WTC11 (cell line): Measurements from ENCODE around the gene PCSK1N.

ENCODE experiments used
- CTCF ChIP-seq: fragments of 200-600 bp; IDR thresholded peaks from 2 replicates; pipeline ENCODE4 v1.8.0; 2022; ENCODE audit warnings: antibody characterized with exemption
- E2F4 ChIP-seq: sonication (generic); formaldehyde crosslinking; IDR thresholded peaks from 2 replicates; pipeline ENCODE4 v1.8.1; 2022; ENCODE audit warnings: low read depth, mild to moderate bottlenecking, moderate library complexity, missing genetic modification reagents, borderline replicate concordance
- SMAD3 ChIP-seq: sonication (generic); formaldehyde crosslinking; IDR thresholded peaks from 2 replicates; pipeline ENCODE4 v1.8.0; 2022; ENCODE audit warnings: missing genetic modification reagents, mild to moderate bottlenecking, borderline replicate concordance
- ZNF512 ChIP-seq: sonication (generic); formaldehyde crosslinking; IDR thresholded peaks from 2 replicates; pipeline ENCODE4 v1.8.1; 2022; ENCODE audit warnings: missing genetic modification reagents, borderline replicate concordance
- TF ChIP-seq, protein P1 (sequence below): sonication (generic); formaldehyde crosslinking; IDR thresholded peaks from 2 replicates; pipeline ENCODE4 v1.8.0; 2022; ENCODE audit warnings: mild to moderate bottlenecking, missing genetic modification reagents

- no peak for TF ChIP-seq SMAD3 (CRISPR knock-in tag)
- no peak for TF ChIP-seq CTCF
- TF ChIP-seq, protein P1, sequence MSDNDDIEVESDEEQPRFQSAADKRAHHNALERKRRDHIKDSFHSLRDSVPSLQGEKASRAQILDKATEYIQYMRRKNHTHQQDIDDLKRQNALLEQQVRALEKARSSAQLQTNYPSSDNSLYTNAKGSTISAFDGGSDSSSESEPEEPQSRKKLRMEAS (CRISPR knock-in tag), result no peak
- no peak for TF ChIP-seq E2F4 (CRISPR knock-in tag)
- no peak for TF ChIP-seq ZNF512
These were observed 12.4 kb downstream of the PCSK1N start for GRCh38 chrX:48823053-48823452.
